Activated CD4-positive, alpha-beta T cell treated with anti-CD3 and anti-CD28 coated beads, Interleukin-2, amount 50 U/mL, for 1 hour (primary cell): ENCODE measurements around the gene ZNF614.
A peak's percentile ranks its signal among the peaks of the same experiment; 100 is the strongest.
"Not testable (repeated sequence)": the region's sequence is repeated elsewhere in the genome, so short reads cannot be mapped to it uniquely, and the experiment has no call there.

ENCODE experiments used
- DNase-seq: peaks from one replicate; pipeline ENCODE4 v3.0.0-alpha.2; 2020

ZNF614 gene

DNA sequence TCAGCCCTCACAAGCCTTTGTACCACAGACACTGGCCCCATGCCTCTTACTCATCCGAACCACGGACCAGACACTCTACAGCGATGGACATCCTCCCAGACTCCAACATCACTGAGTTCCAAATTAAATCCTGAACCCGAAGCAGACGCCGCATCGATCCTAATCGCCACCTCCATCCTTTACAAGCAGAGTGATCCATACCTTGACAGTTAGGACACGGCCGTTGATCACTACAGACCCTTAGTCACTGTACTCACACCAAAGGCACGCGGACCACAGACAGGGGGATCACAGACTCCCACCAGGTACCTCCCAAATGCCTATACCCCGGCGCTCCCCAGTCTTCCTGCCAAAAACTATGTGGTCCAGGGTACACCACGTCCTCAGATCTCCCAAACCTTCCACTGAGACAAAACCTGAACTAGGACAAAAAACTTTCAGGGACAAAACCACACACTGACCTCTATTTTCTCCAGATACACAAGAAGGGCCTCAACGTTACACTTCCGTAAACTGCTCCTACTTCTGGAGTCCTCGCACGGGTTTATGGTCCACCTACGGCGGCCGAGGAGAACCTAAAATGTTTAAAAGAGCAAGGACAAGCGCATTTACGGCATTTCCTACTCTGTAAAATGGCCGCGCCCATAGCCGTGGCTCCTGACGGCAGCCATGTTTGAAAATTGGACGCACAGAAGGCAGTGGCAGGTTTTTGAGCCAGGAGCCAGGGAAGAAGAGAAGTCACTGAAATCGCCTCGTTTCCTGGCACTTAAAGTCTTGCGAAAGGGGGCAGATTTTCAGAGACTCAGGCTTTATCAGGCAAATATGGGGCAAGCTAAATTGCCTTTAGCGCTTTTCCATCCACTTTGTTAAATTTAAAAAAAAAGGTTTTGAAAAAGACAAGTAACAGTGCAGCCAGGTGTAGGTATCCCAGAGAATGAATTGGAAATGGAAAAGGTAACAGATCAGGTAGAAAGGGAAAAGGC, 41.6 kb downstream of the ZNF614 start, which contains the start of gene ZNF350:
Gene ZNF350, minus strand, starts transcription at position 532 of the 983 bp plus-strand sequence. CDS start 12,480 bp downstream, outside the sequence.
- DNase-seq: peak; percentile 83

DNA sequence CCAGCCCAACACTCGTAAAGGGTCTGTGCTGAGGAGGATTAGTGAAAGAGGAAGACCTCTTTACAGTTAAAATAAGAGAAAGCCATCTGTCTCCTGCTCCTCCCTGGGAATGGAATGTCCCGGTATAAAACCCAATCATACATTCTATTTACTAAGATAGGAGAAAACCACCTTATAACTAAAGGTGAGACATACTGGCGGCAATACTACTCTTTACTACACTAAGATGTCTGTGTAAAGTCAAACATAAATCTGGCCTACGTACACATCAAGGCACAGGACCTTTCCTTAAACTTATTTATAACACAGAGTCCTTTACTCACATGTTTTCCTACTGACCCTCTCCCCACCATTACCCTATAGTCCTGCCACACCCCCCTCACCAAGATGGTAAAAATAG, 44.8 kb downstream of the ZNF614 start:
- no peak for DNase-seq

DNA sequence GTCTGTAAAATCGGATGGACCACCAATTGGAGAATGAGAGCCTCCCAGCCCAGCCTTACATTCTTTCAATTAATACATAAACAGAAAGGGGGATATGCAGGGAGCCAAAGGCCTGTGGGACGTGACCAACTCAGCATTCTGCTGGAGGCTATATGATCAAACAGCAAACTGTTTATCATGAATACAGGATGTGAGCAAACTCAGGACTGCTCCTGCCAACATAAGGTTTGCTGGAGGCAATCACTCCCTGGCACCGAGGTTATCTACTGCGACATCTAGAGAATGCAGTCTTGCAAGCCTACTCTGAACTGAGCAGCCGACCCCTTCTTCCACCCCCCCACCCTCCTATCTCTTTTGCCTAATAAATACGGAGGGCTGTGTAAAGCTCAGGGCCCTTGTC, 47.3 kb downstream of the ZNF614 start:
- not testable (repeated sequence) for DNase-seq

DNA sequence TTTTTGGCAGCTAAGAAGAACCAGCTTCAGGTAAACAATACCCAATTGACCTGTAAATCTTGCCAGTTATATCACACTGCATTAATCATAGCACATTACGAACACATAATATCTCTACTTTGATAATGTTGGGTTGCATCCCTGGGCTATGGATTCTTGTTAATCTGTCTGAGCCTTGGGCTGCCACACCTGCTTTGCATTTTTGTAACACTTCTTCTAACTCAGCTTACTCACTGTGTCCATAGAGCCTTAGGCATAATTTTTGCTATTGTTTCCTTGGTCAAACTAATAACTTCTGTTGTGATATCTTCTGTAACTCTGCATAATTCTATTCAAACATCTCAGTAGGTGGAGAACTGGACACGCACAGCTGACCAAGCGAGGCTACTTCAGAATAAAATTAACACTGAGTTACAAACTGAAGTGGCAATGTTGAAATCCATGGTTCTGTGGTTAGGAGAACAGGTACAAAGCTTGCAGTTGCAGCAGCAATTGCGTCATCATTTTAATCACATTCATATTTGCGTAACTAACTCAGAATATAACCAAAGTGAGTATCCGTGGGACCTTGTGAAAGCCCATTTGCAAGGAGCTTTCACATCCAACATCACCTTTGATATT, 48.0 kb downstream of the ZNF614 start:
- DNase-seq: no peak

DNA sequence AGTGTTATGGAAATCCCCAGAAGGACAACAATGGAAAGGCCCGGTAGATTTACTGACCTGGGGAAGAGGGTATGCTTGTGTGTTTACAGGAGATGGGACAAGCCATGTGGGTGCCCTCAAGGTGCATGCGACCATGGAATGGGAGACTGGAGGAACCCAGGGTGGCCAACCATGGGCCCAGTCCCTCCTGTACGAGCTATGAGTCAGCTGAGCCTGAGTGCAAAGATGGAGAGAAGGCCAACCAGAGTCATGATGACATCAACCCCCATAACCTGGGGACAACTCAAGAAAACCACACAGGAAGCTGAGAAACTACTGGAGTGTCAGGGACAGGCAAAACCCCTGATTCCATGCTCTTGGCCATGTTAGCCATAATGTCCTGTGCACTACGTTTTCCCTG, 49.3 kb downstream of the ZNF614 start:
- no peak for DNase-seq

DNA sequence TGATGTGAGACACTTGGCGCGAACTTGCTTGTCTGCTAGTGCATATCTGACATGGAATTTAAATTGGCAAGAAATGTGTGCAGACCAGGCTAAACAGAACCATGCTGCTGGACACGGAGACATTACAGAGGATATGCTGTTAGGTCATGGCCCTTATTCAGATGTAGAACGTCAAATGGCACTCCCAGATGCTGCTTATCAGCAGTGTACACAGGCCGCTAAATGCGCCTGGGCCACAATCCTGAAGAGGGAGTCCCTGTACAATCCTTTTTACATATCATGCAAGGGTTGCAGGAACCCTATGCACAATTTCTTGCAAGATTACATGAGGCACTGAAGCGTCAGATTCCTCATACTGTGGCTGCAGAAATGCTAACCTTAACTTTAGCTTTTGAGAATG, 50.8 kb downstream of the ZNF614 start:
- DNase-seq: no peak

DNA sequence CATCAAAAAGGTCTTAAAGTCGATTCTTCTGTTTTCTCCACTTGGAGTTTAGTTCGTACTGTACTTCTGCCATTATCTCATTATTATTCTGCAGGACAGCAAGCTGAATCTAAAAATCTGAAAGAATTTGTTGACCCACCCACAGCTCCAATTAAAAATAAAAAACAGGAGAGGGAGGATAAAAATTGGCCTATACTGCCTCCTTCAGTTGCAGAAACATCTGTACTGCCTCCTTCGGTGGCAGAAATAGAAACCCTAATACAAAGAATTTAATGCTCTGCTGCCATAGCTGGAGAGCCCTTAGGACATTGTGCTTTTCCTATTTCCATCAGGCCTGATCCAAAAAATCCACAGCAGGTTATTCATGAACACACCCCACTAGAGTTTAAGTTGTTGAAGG, 51.3 kb downstream of the ZNF614 start:
- no peak for DNase-seq

DNA sequence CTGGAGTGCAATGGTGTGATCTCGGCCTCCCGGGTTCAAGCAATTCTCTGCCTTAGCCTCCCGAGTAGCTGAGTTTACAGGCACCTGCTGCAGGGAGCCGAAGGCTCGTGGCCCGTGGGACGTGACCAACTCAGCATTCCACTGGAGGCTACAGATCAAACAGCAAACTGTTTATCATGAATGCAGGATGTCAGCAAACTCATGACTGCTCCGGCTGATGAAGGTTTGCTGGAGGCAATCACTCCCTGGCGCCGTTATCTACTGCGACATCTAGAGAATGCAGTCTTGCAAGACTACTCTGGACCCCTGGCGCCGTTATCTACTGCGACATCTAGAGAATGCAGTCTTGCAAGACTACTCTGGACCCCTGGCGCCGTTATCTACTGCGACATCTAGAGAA, 52.4 kb downstream of the ZNF614 start:
- DNase-seq: not testable (repeated sequence)

DNA sequence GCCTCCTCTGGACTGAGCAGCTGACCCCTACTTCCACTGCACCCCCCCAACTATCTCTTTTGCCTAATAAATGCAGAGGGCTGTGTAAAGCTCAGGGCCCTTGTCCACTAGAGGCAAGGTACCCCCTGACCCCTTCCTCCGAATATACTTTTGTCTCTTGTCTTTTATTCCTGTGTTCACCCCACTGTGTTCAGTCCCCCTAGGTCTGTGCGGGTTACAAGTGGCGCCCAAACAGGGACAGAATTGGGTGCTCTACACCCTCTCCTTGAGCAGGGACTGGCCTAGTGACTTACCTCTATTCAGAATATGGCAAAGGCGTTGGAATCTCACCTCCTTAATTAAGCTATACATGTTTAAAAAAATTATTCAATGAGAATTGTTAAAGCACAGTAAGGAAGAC, 56.6 kb downstream of the ZNF614 start:
- peak; percentile 1 for DNase-seq

DNA sequence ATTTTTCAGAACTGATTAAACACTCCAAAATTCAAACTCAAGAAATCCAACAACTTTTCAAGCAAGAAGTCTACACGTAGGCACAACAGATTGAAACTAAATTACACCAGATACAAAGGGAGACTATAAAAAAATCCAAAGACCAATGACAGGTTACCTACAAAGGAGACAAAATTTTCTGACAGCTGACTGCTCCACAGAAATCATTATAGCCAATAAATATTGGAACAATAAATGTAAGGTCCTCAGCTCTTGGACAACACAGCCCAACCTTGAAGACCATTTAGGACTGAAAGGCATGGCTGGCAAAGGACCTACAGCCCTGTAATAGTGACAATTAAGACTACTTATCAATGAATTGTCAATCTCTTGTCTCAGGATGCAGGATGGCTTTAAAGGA, 57.5 kb downstream of the ZNF614 start:
- DNase-seq: no peak

DNA sequence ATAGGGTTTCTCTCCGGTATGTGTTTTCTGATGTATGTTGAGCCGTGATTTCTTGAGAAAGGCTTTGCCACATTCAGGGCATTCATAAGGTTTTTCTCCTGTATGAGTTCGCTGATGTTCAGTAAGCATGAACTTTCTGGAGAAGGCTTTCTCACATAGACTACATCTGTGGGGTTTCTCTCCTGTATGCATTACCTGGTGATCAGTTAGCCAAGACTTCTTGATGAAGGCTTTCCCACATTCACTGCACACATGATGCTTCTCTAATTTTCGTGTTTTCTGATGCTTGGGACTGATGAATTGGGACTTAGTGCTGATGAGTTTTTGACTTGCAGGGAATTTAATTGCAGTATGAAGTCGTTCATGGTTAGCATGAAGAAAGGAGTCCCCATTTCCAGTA, 62.6 kb downstream of the ZNF614 start:
- no peak for DNase-seq
